Anterior cingulate cortex (tissue), 58 donors: ENCODE data around the gene ZFYVE27.
A peak's percentile ranks its signal among the peaks of the same experiment; 100 is the strongest.

Source experiments
- DNase-seq, 58 donors: peaks; one replicate each; lab custom pipeline; 2025; lab: John Stamatoyannopoulos, UW

ZFYVE27 gene

GRCh38 chr10:97785231-97785630, 48.3 kb downstream of the ZFYVE27 start:
- DNase-seq: no peak

GRCh38 chr10:97785731-97786130, 48.8 kb downstream of the ZFYVE27 start:
- DNase-seq: no peak

- DNase-seq: no peak
Observed at GRCh38 chr10:97788552-97789442, 51.9 kb downstream of the ZFYVE27 start.

GRCh38 chr10:97789770-97790397, 53.0 kb downstream of the ZFYVE27 start:
- no peak for DNase-seq

- peak in 54 of 58 donors; percentile 7 to 79 (median 36) for DNase-seq
Observed at GRCh38 chr10:97791824-97792721, 55.1 kb downstream of the ZFYVE27 start.

- DNase-seq: no peak
Observed at GRCh38 chr10:97795886-97796285, 59.0 kb downstream of the ZFYVE27 start.

- no peak for DNase-seq
Observed at GRCh38 chr10:97796651-97797050, 59.7 kb downstream of the ZFYVE27 start.

GRCh38 chr10:97798958-97799610, 62.2 kb downstream of the ZFYVE27 start:
- DNase-seq: no peak

- no peak for DNase-seq
Observed at GRCh38 chr10:97800474-97800873, 63.5 kb downstream of the ZFYVE27 start.

GRCh38 chr10:97801422-97801821, 64.5 kb downstream of the ZFYVE27 start:
- DNase-seq: no peak

- DNase-seq: no peak
Observed at GRCh38 chr10:97805096-97805884, 68.4 kb downstream of the ZFYVE27 start.

- DNase-seq: no peak
Observed at GRCh38 chr10:97805949-97806348, 69.0 kb downstream of the ZFYVE27 start.

GRCh38 chr10:97810446-97810845, 73.5 kb downstream of the ZFYVE27 start:
- DNase-seq: no peak
